ENCODE results near the gene ZNF662. TPM values are rescaled to one million over a fixed set of nuclear protein-coding genes. Genes with fewer than 3 reads are reported as not detected.

Gene ZNF662
- total and polyA plus RNA-seq, 2 experiments from 2014 or later, result 0.07 TPM; not detected in 1

DNA sequence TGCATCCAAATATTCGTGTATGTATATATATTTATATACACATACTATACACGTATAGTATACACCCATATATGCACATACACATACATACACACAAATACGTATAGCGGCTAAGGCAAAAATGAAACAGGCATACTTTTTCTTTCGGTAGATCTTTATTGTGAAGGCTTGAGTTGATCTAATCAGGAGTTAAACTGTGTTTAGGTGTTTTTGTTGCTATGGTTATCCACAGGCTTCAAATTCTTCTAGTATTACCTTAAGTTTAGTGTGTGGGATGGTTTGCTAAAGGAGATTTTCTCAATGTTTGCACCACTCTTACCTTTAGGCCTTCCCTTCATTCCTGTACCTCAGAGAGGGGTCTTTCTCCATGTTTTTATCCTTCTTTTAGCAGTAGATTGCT, 28.2 kb downstream of the ZNF662 start:
- H3K36me3 ChIP-seq (replicated peaks; ENCODE audit: insufficient read depth, low read depth), result no peaks in the 10 kb centered on the region
- H4K20me1 ChIP-seq (ENCODE audit: insufficient read depth, poor library complexity, severe bottlenecking), result no peaks in the 10 kb centered on the region
- H3K4me1 ChIP-seq (ENCODE audit: insufficient read depth), result no peaks in the 10 kb centered on the region
- TF ChIP-seq, protein P1, sequence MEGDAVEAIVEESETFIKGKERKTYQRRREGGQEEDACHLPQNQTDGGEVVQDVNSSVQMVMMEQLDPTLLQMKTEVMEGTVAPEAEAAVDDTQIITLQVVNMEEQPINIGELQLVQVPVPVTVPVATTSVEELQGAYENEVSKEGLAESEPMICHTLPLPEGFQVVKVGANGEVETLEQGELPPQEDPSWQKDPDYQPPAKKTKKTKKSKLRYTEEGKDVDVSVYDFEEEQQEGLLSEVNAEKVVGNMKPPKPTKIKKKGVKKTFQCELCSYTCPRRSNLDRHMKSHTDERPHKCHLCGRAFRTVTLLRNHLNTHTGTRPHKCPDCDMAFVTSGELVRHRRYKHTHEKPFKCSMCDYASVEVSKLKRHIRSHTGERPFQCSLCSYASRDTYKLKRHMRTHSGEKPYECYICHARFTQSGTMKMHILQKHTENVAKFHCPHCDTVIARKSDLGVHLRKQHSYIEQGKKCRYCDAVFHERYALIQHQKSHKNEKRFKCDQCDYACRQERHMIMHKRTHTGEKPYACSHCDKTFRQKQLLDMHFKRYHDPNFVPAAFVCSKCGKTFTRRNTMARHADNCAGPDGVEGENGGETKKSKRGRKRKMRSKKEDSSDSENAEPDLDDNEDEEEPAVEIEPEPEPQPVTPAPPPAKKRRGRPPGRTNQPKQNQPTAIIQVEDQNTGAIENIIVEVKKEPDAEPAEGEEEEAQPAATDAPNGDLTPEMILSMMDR (IDR thresholded peaks at IDR 0.05; ENCODE audit: poor library complexity), result no peak
- no peak overlapping the region for H3K4me3 ChIP-seq
- H3K27ac ChIP-seq, result no peak overlapping the region
- no peak overlapping the region for H2AFZ ChIP-seq
- DNase-seq (ENCODE audit: low spot score), result no peak
- no peaks in the 10 kb centered on the region for H3K27me3 ChIP-seq
- no peaks in the 10 kb centered on the region for H3K9me3 ChIP-seq (ENCODE audit: low read depth)
- H3K4me2 ChIP-seq, result no peak overlapping the region
- H3K9me2 ChIP-seq (replicated peaks; ENCODE audit: insufficient read depth), result no peaks in the 10 kb centered on the region
- H3K79me2 ChIP-seq, result no peaks in the 10 kb centered on the region
- WGBS (ENCODE audit: low lambda C conversion rate, missing lambda C conversion rate), result 84% methylated on average over 5 of the region's 5 CpGs

DNA sequence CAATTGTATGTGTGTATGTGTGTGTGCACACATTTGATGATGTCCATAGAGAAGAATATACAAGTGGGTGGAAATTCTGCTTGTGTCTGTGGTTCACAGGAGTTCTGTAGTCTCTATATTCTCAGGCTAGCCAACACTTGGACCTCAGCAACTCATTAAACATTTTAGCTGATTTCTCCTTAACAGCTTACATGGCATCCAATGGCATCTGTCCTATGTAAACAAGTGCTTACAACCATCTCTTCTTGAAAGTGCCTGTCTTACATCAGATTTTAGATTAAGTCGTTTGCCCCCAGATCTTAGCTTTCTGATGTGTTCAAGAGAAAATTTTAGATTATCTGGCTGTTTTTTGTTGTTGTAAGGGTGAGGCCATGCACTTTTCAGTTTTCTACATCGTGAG, 29.0 kb downstream of the ZNF662 start:
- TF ChIP-seq EZH2phosphoT487 (IDR thresholded peaks at IDR 0.05; ENCODE audit: low read depth, severe bottlenecking, unreplicated experiment), result no peak
- TF ChIP-seq EZH2 (IDR thresholded peaks at IDR 0.05; ENCODE audit: borderline replicate concordance), result no peak
- TF ChIP-seq, protein P1 (IDR thresholded peaks at IDR 0.05; ENCODE audit: poor library complexity), result no peak
- no peak for DNase-seq (ENCODE audit: low spot score)
- Histone ChIP-seq H3K27ac (no peak overlapping the region), H3K4me2 (no peak overlapping the region), H3K4me3 (no peak overlapping the region), H3K79me2 (no peaks in the 10 kb centered on the region), H2AFZ (no peak overlapping the region), H3K4me1 (ENCODE audit: insufficient read depth) (no peaks in the 10 kb centered on the region), H4K20me1 (ENCODE audit: insufficient read depth, poor library complexity, severe bottlenecking) (no peaks in the 10 kb centered on the region), H3K9me2 (replicated peaks; ENCODE audit: insufficient read depth) (no peaks in the 10 kb centered on the region), H3K9me3 (ENCODE audit: low read depth) (no peaks in the 10 kb centered on the region), H3K36me3 (replicated peaks; ENCODE audit: insufficient read depth, low read depth) (no peaks in the 10 kb centered on the region), H3K27me3 (no peaks in the 10 kb centered on the region)
- 59% methylated on average over 2 of the region's 2 CpGs for WGBS (ENCODE audit: low lambda C conversion rate, missing lambda C conversion rate)

DNA sequence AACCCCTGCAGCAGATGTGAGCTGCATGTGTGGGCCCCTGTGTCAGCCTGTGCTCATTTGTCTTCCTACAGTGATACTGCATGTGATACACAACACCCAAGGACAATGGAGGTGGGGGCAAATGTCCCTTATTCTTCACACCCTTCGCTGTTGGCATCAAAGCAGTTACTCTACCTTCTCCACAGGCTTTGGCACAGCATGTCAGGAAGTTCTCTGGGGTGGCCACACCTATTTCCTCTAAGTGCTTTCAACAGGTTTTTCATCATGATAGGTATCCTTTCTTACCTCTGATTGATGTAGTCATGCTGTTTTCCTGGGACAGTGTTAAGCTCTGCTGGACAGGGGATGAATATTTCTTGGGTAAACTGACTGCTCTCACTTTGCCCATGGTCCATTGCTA, 29.5 kb downstream of the ZNF662 start:
- no peaks in the 10 kb centered on the region for H3K27me3 ChIP-seq
- H3K27ac ChIP-seq, result no peak overlapping the region
- H3K4me2 ChIP-seq, result no peak overlapping the region
- no peaks in the 10 kb centered on the region for H3K4me1 ChIP-seq (ENCODE audit: insufficient read depth)
- no peaks in the 10 kb centered on the region for H3K36me3 ChIP-seq (replicated peaks; ENCODE audit: insufficient read depth, low read depth)
- no peaks in the 10 kb centered on the region for H3K79me2 ChIP-seq
- TF ChIP-seq, protein P1 (IDR thresholded peaks at IDR 0.05; ENCODE audit: poor library complexity), result no peak
- TF ChIP-seq EZH2 (IDR thresholded peaks at IDR 0.05; ENCODE audit: borderline replicate concordance), result no peak
- no peak for TF ChIP-seq EZH2phosphoT487 (IDR thresholded peaks at IDR 0.05; ENCODE audit: low read depth, severe bottlenecking, unreplicated experiment)
- 81% methylated on average over 1 of the region's 1 CpG for WGBS (ENCODE audit: low lambda C conversion rate, missing lambda C conversion rate)
- DNase-seq (ENCODE audit: low spot score), result no peak
- no peak overlapping the region for H3K4me3 ChIP-seq
- H3K9me2 ChIP-seq (replicated peaks; ENCODE audit: insufficient read depth), result no peaks in the 10 kb centered on the region
- H2AFZ ChIP-seq, result no peak overlapping the region
- no peaks in the 10 kb centered on the region for H3K9me3 ChIP-seq (ENCODE audit: low read depth)
- H4K20me1 ChIP-seq (ENCODE audit: insufficient read depth, poor library complexity, severe bottlenecking), result no peaks in the 10 kb centered on the region
